K562 (cell line): ENCODE measurements around the gene FAM174C. TPM values are rescaled to one million over a fixed set of nuclear protein-coding genes. Genes with fewer than 3 reads are reported as not detected.

Experiments used
- CTBP1 ChIP-seq: fragments of 450-650 bp; IDR thresholded peaks from 2 replicates; pipeline ENCODE4 v1.6.1; 2016; ENCODE audit warnings: borderline replicate concordance
- DIDO1 ChIP-seq: fragments of 450-650 bp; IDR thresholded peaks from 2 replicates; pipeline ENCODE4 v1.6.1; 2016; ENCODE audit warnings: low read depth, missing biosample characterization, missing genetic modification characterization
- GATAD2B ChIP-seq: fragments of 450-650 bp; IDR thresholded peaks from 2 replicates; pipeline ENCODE4 v1.6.1; 2017; ENCODE audit warnings: mild to moderate bottlenecking, borderline replicate concordance
- HLTF ChIP-seq: fragments of 450-650 bp; IDR thresholded peaks from 2 replicates; pipeline ENCODE4 v1.6.1; 2016
- L3MBTL2 ChIP-seq: fragments of 450-650 bp; IDR thresholded peaks from 2 replicates; pipeline ENCODE4 v1.6.1; 2016; ENCODE audit warnings: mild to moderate bottlenecking, moderate library complexity
- MECOM ChIP-seq: fragments of 250-450 bp; sonication (Bioruptor Pico); IDR thresholded peaks from 2 replicates; pipeline ENCODE4 v1.8.0; 2022; ENCODE audit warnings: inconsistent platforms
- MYNN ChIP-seq, 2 experiments: sonication (generic); formaldehyde crosslinking in 1 of 2; IDR thresholded peaks; 2 replicates each; pipeline versions ENCODE4 v1.5.0 to v1.6.1; 2016 to 2020; ENCODE audit warnings: antibody characterized with exemption in 1 of 2, missing genetic modification reagents in 1 of 2
- PHB ChIP-seq: fragments of 250-450 bp; sonication (Bioruptor Pico); IDR thresholded peaks from 2 replicates; pipeline ENCODE4 v1.5.0; 2021
- RBM25 ChIP-seq: fragments of 200-400 bp; formaldehyde crosslinking; IDR thresholded peaks from 2 replicates; pipeline ENCODE4 v1.6.1; 2018; ENCODE audit warnings: low read length, low read depth, moderate library complexity; ENCODE audit not compliant: severe bottlenecking
- RFX5 ChIP-seq: IDR thresholded peaks from 2 replicates; pipeline ENCODE4 v1.6.1; 2011; ENCODE audit warnings: low read depth, mild to moderate bottlenecking, improper control_type of control experiment, low read length
- TSC22D4 ChIP-seq: fragments of 450-650 bp; IDR thresholded peaks from 2 replicates; pipeline ENCODE4 v1.6.1; 2016; ENCODE audit warnings: missing genetic modification characterization, missing biosample characterization, control low read depth
- ZNF311 ChIP-seq: fragments of 250-450 bp; sonication (Bioruptor Pico); IDR thresholded peaks from 2 replicates; pipeline ENCODE4 v1.4.0; 2020; ENCODE audit warnings: mild to moderate bottlenecking, moderate library complexity
- polyA plus RNA-seq, 8 experiments: library from polyadenylated mRNA; depleted of rRNA in 4 of 8; stranded (reverse) in 5 of 8; unstranded in 3 of 8; fragments of >200 nt; fragmentation: Nextera tagmentation in 2 of 8; fragmentation: Illumina TruSeq in 1 of 8; extraction: Ambion mirVana in 2 of 8; extraction: Trizol in 1 of 8; gene quantifications; 2 replicates each; pipeline versions ENCODE4 v1.2.1 to v1.2.3, GENCODE V29; 2011 to 2014; ENCODE audit warnings: inconsistent platforms in 1 of 8, missing spikeins in 1 of 8
- total RNA-seq, 7 experiments: library from RNA; depleted of rRNA in 6 of 7; stranded (reverse); fragments of >200 nt in 6 of 7; fragmentation: Illumina TruSeq in 2 of 7; extraction: Trizol in 2 of 7; gene quantifications; 2 replicates each; pipeline versions ENCODE4 v1.2.1 to v1.2.3, GENCODE V29; 2011 to 2021; ENCODE audit warnings: low replicate concordance in 1 of 7
- TF ChIP-seq, protein P1 (sequence below): sonication (generic); formaldehyde crosslinking; IDR thresholded peaks from 2 replicates; pipeline ENCODE4 v1.8.0; 2022; ENCODE audit warnings: mild to moderate bottlenecking, missing genetic modification reagents, borderline replicate concordance
- TF ChIP-seq, protein P2 (sequence below): sonication (generic); formaldehyde crosslinking; IDR thresholded peaks from 2 replicates; pipeline ENCODE4 v1.8.0; 2022; ENCODE audit warnings: missing genetic modification reagents, mild to moderate bottlenecking, borderline replicate concordance
- TF ChIP-seq, protein P3 (sequence below), 3 experiments: fragments of 200-800 bp in 1 of 3; fragments of 250-450 bp in 1 of 3; fragments of 450-650 bp in 1 of 3; sonication (Bioruptor Pico) in 1 of 3; sonication (Bioruptor generic) in 1 of 3; formaldehyde crosslinking in 1 of 3; IDR thresholded peaks; 2 replicates each; pipeline versions ENCODE4 v1.6.1 to v1.8.0; 2016 to 2022; ENCODE audit warnings: mild to moderate bottlenecking in 2 of 3, missing genetic modification characterization in 2 of 3, missing compliant biosample characterization in 1 of 3, moderate library complexity in 1 of 3
- TF ChIP-seq, protein P4 (sequence below): fragments of 450-650 bp; formaldehyde crosslinking; IDR thresholded peaks from 2 replicates; pipeline ENCODE4 v1.4.0; 2022; ENCODE audit warnings: mild to moderate bottlenecking, moderate library complexity
- TF ChIP-seq, protein P5 (sequence below), 3 experiments: fragments of 200-800 bp in 1 of 3; sonication (Bioruptor generic) in 1 of 3; sonication (generic) in 1 of 3; formaldehyde crosslinking in 1 of 3; IDR thresholded peaks; 2 replicates each; pipeline versions ENCODE4 v1.6.1 to v1.8.0; 2016 to 2022; ENCODE audit warnings: mild to moderate bottlenecking in 2 of 3, missing compliant biosample characterization in 2 of 3, missing genetic modification characterization in 2 of 3, missing genetic modification reagents in 1 of 3

Gene FAM174C
- total and polyA plus RNA-seq, 9 of the 15 experiments (the other 6 are each of a cell fraction or from before 2014, with no cell fraction given): 0.66 to 89.6 (median 20.3) TPM

DNA sequence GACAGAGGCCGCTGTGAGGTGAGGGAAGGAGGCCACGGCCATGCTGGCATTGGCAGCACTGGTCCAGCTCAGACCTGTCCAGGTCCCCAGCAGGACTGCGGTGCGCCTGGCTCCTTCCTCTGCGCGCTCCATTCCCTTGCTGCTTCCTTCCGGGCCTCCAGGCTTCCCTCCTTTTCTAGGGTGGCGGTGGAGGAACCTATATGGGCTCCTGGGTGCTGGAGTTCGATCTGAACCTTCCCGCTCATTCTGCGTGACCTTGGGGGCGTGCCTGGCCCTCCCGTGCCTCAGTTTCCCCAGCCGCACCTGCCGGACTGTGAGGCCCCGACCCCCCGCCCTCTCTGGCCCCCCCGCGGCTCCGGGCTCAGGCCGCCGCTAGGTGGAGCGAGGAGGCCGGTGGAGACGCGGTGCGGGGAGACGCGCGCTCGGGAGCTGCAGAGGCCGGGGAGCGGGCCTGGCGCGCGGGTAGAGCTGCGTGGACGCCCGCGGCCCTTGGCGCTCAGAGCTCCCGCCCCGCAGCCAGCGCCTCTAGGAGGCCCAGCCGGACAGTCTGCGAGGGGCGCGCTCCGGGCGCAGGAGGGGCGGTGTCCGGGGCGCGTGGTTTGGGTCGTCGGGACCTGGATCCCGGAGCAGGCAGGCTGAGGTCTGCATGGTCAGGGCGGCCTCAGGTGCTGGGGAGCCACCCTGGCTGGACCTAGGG lies 40.3 kb downstream of the FAM174C start (continued):
- TF ChIP-seq, protein P1, sequence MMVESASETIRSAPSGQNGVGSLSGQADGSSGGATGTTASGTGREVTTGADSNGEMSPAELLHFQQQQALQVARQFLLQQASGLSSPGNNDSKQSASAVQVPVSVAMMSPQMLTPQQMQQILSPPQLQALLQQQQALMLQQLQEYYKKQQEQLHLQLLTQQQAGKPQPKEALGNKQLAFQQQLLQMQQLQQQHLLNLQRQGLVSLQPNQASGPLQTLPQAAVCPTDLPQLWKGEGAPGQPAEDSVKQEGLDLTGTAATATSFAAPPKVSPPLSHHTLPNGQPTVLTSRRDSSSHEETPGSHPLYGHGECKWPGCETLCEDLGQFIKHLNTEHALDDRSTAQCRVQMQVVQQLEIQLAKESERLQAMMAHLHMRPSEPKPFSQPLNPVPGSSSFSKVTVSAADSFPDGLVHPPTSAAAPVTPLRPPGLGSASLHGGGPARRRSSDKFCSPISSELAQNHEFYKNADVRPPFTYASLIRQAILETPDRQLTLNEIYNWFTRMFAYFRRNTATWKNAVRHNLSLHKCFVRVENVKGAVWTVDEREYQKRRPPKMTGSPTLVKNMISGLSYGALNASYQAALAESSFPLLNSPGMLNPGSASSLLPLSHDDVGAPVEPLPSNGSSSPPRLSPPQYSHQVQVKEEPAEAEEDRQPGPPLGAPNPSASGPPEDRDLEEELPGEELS (CRISPR knock-in tag): no peak
- TF ChIP-seq, protein P2, sequence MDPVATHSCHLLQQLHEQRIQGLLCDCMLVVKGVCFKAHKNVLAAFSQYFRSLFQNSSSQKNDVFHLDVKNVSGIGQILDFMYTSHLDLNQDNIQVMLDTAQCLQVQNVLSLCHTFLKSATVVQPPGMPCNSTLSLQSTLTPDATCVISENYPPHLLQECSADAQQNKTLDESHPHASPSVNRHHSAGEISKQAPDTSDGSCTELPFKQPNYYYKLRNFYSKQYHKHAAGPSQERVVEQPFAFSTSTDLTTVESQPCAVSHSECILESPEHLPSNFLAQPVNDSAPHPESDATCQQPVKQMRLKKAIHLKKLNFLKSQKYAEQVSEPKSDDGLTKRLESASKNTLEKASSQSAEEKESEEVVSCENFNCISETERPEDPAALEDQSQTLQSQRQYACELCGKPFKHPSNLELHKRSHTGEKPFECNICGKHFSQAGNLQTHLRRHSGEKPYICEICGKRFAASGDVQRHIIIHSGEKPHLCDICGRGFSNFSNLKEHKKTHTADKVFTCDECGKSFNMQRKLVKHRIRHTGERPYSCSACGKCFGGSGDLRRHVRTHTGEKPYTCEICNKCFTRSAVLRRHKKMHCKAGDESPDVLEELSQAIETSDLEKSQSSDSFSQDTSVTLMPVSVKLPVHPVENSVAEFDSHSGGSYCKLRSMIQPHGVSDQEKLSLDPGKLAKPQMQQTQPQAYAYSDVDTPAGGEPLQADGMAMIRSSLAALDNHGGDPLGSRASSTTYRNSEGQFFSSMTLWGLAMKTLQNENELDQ: no peak
- no peak for TF ChIP-seq MYNN (IDR thresholded peaks at IDR 0.05)
- no peak for TF ChIP-seq MYNN (CRISPR knock-in tag; IDR thresholded peaks at IDR 0.05)
- no peak for TF ChIP-seq MECOM (CRISPR knock-in tag)
- TF ChIP-seq RBM25: peak; percentile 30
- TF ChIP-seq DIDO1: no peak
- TF ChIP-seq, protein P3, sequence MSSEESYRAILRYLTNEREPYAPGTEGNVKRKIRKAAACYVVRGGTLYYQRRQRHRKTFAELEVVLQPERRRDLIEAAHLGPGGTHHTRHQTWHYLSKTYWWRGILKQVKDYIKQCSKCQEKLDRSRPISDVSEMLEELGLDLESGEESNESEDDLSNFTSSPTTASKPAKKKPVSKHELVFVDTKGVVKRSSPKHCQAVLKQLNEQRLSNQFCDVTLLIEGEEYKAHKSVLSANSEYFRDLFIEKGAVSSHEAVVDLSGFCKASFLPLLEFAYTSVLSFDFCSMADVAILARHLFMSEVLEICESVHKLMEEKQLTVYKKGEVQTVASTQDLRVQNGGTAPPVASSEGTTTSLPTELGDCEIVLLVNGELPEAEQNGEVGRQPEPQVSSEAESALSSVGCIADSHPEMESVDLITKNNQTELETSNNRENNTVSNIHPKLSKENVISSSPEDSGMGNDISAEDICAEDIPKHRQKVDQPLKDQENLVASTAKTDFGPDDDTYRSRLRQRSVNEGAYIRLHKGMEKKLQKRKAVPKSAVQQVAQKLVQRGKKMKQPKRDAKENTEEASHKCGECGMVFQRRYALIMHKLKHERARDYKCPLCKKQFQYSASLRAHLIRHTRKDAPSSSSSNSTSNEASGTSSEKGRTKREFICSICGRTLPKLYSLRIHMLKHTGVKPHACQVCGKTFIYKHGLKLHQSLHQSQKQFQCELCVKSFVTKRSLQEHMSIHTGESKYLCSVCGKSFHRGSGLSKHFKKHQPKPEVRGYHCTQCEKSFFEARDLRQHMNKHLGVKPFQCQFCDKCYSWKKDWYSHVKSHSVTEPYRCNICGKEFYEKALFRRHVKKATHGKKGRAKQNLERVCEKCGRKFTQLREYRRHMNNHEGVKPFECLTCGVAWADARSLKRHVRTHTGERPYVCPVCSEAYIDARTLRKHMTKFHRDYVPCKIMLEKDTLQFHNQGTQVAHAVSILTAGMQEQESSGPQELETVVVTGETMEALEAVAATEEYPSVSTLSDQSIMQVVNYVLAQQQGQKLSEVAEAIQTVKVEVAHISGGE (CRISPR knock-in tag; IDR thresholded peaks at IDR 0.05): peak in 1 of 3 experiments; percentile 73; a peak in 2 of 6 replicates
- TF ChIP-seq HLTF: no peak
- TF ChIP-seq, protein P4, sequence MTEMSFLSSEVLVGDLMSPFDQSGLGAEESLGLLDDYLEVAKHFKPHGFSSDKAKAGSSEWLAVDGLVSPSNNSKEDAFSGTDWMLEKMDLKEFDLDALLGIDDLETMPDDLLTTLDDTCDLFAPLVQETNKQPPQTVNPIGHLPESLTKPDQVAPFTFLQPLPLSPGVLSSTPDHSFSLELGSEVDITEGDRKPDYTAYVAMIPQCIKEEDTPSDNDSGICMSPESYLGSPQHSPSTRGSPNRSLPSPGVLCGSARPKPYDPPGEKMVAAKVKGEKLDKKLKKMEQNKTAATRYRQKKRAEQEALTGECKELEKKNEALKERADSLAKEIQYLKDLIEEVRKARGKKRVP: no peak
- no peak for TF ChIP-seq TSC22D4 (tag)
- TF ChIP-seq, protein P5, sequence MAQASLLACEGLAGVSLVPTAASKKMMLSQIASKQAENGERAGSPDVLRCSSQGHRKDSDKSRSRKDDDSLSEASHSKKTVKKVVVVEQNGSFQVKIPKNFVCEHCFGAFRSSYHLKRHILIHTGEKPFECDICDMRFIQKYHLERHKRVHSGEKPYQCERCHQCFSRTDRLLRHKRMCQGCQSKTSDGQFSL (CRISPR knock-in tag; IDR thresholded peaks at IDR 0.05): peak; percentile 68; the same call in 1 of the 2 replicates
- TF ChIP-seq, protein P5 (tag; IDR thresholded peaks at IDR 0.05): no peak
- TF ChIP-seq RFX5: no peak
- no peak for TF ChIP-seq PHB
- TF ChIP-seq ZNF311 (CRISPR knock-in tag): no peak
- no peak; the same call in 1 of the 2 replicates for TF ChIP-seq GATAD2B
- peak; percentile 90 for TF ChIP-seq CTBP1
- TF ChIP-seq L3MBTL2: peak; percentile 75
